Left lung (tissue), 10 donors: Measurements from ENCODE around the gene SKIC8. TPM values are rescaled to one million over a fixed set of nuclear protein-coding genes. Genes with fewer than 3 reads are reported as not detected.
"Not testable (repeated sequence)": the region's sequence is repeated elsewhere in the genome, so short reads cannot be mapped to it uniquely, and the experiment has no call there.

Experiments
- ATAC-seq: fragments of 200-7000 bp; cut with Tn5 transposase; one replicate; pipeline ENCODE4 v1.9.1; 2020; ENCODE audit warnings: moderate library complexity
- DNase-seq, 4 donors: peaks; one replicate each; pipeline ENCODE4 v3.0.0-alpha.2; 2013 to 2020
- H3K27ac ChIP-seq, 2 donors: fragments of 200-600 bp; sonication (generic) in 1 of 2; one replicate each; pipeline versions ENCODE4 v1.5.0 to v1.8.0; 2020 to 2021
- H3K27me3 ChIP-seq, 2 donors: fragments of 200-600 bp; sonication (generic) in 1 of 2; one replicate each; pipeline versions ENCODE4 v1.5.0 to v1.8.0; 2020 to 2021
- H3K36me3 ChIP-seq, 2 donors: fragments of 200-600 bp; sonication (generic) in 1 of 2; one replicate each; pipeline versions ENCODE4 v1.5.0 to v1.8.0; 2020 to 2021
- H3K4me1 ChIP-seq, 2 donors: fragments of 200-600 bp; one replicate each; pipeline ENCODE4 v1.8.0; 2021
- H3K4me3 ChIP-seq, 2 donors: fragments of 200-600 bp; sonication (generic) in 1 of 2; one replicate each; pipeline versions ENCODE4 v1.5.0 to v1.8.0; 2020 to 2021; ENCODE audit warnings: mild to moderate bottlenecking in 1 of 2
- H3K9me3 ChIP-seq, 2 donors: fragments of 200-600 bp; sonication (generic) in 1 of 2; one replicate each; pipeline versions ENCODE4 v1.5.0 to v1.8.0; 2020 to 2021
- intact Hi-C, 2 donors: fragments of 100-400 bp; cut with DNase I; formaldehyde crosslinking; loops; one replicate each; pipeline versions ENCODE4 v1.11.2 to v1.14.2; 2022
- polyA plus RNA-seq, 6 donors: library from polyadenylated mRNA; unstranded; fragments of 120-200 nt; gene quantifications; one replicate each; pipeline ENCODE4 v1.2.1, GENCODE V29; 2013; ENCODE audit not compliant: insufficient read length in 6 of 6
- total RNA-seq, 2 donors: library from RNA; stranded (reverse); fragmentation: NEBNext Ultra II Directional; extraction: Animal tissue kit (Norgen Biotek cat#: 25700); gene quantifications; one replicate each; pipeline ENCODE4 v1.2.1, GENCODE V29; 2021
- TF ChIP-seq, protein P1 (sequence below), 2 donors: fragments of 200-600 bp; sonication (generic) in 1 of 2; IDR thresholded peaks; one replicate each; pipeline versions ENCODE4 v1.5.0 to v1.8.0; 2021; ENCODE audit warnings: antibody characterized with exemption in 2 of 2
- donor health status: DM: no; HTN: yes; CAD: no.
- donor health status: DM: no; HTN: no; CAD: no.

The SKIC8 gene
- total and polyA plus RNA-seq, 8 donors, result 36.1 to 122 (median 108) TPM

DNA sequence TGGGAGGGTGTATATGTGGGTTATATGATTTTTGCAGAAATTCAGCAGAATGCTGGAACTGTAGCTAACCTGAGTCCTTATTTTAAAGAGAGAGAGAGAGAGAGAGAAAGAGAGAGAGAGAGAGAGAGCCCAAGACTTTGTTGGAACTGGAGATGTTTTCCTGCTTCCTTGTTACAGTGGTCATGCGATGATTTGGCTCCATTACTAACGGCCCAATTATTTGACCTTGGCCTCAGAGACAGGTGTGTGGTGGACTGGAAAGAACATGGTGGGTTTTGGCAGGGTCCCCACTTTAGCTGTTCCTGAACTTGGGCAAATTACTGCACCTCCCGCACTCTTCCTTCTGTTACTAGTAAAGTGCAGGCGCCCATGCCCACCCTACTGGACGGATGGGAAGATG lies 50.3 kb downstream of the SKIC8 start:
- Histone ChIP-seq H3K4me3 (no peak overlapping the region), H3K4me1 (no peaks in the 10 kb centered on the region), H3K36me3 (no peaks in the 10 kb centered on the region), H3K27me3 (no peaks in the 10 kb centered on the region), H3K9me3 (no peaks in the 10 kb centered on the region), H3K27ac (no peak overlapping the region)
- TF ChIP-seq, protein P1, sequence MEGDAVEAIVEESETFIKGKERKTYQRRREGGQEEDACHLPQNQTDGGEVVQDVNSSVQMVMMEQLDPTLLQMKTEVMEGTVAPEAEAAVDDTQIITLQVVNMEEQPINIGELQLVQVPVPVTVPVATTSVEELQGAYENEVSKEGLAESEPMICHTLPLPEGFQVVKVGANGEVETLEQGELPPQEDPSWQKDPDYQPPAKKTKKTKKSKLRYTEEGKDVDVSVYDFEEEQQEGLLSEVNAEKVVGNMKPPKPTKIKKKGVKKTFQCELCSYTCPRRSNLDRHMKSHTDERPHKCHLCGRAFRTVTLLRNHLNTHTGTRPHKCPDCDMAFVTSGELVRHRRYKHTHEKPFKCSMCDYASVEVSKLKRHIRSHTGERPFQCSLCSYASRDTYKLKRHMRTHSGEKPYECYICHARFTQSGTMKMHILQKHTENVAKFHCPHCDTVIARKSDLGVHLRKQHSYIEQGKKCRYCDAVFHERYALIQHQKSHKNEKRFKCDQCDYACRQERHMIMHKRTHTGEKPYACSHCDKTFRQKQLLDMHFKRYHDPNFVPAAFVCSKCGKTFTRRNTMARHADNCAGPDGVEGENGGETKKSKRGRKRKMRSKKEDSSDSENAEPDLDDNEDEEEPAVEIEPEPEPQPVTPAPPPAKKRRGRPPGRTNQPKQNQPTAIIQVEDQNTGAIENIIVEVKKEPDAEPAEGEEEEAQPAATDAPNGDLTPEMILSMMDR (IDR thresholded peaks at IDR 0.05), result no peak
- intact Hi-C loops, result no loop called here
- DNase-seq (no peak), ATAC-seq (no peak)

DNA sequence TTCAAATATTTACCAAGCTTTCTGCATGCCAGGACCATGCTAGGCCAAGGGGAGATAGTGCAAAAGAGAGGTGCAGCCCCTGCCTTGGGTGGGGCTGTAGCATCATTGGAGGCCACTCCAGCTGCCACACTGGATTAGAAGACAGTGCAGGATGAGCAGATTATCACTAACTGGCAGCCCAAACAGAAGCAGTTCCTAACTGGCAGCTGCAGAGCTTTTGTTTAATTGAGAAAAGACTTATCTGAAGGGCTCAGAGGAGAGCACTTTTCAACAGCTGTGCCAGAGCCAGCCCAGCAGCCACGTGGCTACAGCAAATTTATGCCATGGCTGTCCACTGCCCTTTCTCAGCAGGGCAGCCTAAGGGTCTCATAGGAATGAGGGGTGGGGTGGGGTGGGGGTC lies 51.5 kb downstream of the SKIC8 start:
- Histone ChIP-seq H3K4me3 (no peak overlapping the region), H3K27me3 (no peaks in the 10 kb centered on the region), H3K9me3 (no peaks in the 10 kb centered on the region), H3K4me1 (peaks cover 0 to 6% of the 10 kb centered on the region in 2 donors), H3K36me3 (no peaks in the 10 kb centered on the region), H3K27ac (no peak overlapping the region)
- DNase-seq (no peak), ATAC-seq (no peak)
- TF ChIP-seq, protein P1 (IDR thresholded peaks at IDR 0.05), result no peak
- intact Hi-C loops, result no loop called here

DNA sequence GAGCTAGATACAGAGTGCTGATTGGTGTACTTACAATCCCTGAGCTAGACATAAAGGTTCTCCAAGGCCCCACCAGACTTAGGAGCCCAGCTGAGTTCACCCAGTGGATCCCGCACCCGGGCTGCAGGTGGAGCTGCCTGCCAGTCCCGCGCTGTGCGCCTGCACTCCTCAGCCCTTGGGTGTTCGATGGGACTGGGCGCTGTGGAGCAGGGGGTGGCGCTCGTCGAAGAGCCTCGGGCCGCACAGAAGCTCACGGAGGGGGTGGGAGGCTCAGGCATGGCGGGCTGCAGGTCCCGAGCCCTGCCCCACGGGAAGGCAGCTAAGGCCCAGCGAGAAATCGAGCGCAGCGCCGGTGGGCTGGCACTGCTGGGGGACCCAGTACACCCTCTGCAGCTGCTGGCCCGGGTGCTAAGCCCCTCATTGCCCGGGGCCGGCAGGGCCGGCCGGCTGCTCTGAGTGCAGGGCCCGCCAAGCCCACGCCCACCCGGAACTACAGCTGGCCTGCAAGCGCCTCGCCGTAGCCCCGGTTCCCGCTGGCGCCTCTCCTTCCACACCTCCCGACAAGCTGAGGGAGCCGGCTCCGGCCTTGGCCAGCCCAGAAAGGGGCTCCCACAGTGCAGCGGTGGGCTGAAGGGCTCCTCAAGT lies 53.3 kb downstream of the SKIC8 start:
- H3K9me3 ChIP-seq, DNase-seq, H3K36me3 ChIP-seq, intact Hi-C loops, H3K27me3 ChIP-seq, H3K27ac ChIP-seq, ATAC-seq, H3K4me3 ChIP-seq, H3K4me1 ChIP-seq: not testable (repeated sequence)

DNA sequence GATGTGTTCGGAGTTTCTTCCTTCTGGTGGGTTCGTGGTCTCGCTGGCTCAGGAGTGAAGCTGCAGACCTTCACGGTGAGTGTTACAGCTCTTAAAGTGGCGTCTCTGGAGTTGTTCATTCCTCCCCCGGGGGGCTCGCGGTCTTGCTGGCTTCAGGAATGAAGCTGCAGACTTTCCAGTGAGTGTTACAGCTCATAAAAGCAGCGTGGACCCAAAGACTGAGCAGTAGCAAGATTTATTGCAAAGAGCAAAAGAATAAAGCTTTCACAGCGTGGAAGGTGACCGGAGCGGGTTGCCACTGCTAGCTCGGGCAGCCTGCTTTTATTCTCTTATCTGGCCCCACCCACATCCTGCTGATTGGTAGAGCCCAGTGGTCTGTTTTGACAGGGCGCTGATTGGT lies 54.0 kb downstream of the SKIC8 start:
- DNase-seq, H3K27ac ChIP-seq, H3K4me1 ChIP-seq, H3K27me3 ChIP-seq, H3K36me3 ChIP-seq, H3K4me3 ChIP-seq, intact Hi-C loops, ATAC-seq, H3K9me3 ChIP-seq: not testable (repeated sequence)

DNA sequence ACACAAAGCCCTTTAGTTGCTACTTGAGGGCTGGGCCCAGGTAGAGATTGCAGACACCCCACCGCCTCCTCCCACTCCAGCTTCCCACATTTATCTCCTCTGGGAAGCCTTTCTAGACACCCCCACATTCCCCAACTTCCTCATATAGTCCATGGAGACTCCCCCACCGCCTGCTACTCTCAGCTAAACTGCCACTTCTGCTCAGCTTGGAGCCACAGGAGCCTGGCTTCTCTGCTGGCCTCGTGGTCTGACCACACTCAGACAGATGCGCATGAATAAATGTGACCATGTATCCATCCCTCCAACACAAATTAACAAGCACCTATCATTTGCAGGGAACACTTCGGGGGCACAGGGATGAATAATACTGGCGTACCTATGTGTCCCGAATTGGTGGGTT lies 54.5 kb downstream of the SKIC8 start:
- Histone ChIP-seq H3K9me3 (no peaks in the 10 kb centered on the region), H3K36me3 (no peaks in the 10 kb centered on the region), H3K27ac (no peak overlapping the region), H3K4me1 (peaks cover 0 to 6% of the 10 kb centered on the region in 2 donors), H3K27me3 (peaks cover 0 to 4% of the 10 kb centered on the region in 2 donors), H3K4me3 (no peak overlapping the region)
- ATAC-seq (no peak), DNase-seq (no peak)
- intact Hi-C loops, result loop anchor here in 1 of 2 donors (5.0 kb wide), 1 partner anchor 133 kb away; no protein-coding TSS in a partner anchor
- TF ChIP-seq, protein P1 (IDR thresholded peaks at IDR 0.05), result no peak

DNA sequence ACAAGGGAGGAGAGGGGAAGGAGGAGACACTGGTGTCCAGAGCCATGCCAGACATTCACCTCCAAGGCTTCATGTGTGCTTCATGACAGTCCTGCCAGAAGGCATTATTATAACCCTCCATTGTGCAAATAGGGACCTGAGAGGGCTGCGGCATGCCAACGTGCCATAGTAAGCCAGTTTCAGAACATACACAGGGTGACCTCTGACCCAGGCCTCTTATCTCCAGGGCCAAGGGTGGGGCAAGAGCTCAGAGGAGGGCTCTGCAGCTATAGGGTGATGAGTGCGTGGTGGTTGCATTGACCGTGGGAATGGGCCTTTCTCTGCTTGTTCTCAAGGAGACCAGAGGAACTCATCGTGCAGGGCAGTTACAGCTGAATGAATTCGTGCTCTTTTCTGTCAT lies 55.3 kb downstream of the SKIC8 start:
- intact Hi-C loops, result loop anchor here in 1 of 2 donors (5.0 kb wide), 1 partner anchor 132 kb away; no protein-coding TSS in a partner anchor
- no peak for ATAC-seq
- H3K4me1 ChIP-seq, result peaks cover 0 to 6% of the 10 kb centered on the region in 2 donors
- H3K27me3 ChIP-seq, result peaks cover 0 to 4% of the 10 kb centered on the region in 2 donors
- H3K27ac ChIP-seq, result no peak overlapping the region
- TF ChIP-seq, protein P1 (IDR thresholded peaks at IDR 0.05), result no peak
- H3K36me3 ChIP-seq, result no peaks in the 10 kb centered on the region
- no peak for DNase-seq
- H3K4me3 ChIP-seq, result no peak overlapping the region
- no peaks in the 10 kb centered on the region for H3K9me3 ChIP-seq
